Heart left ventricle (tissue), 16 donors: ENCODE data around the gene CBR1. TPM values are rescaled to one million over a fixed set of nuclear protein-coding genes. Genes with fewer than 3 reads are reported as not detected.

Experiments used
- ATAC-seq, 4 donors: fragments of 200-7000 bp; cut with Tn5 transposase; one replicate each; pipeline ENCODE4 v1.9.1; 2020 to 2022; ENCODE audit warnings: moderate library complexity in 4 of 4, mild to moderate bottlenecking in 3 of 4, moderate number of reproducible peaks in 1 of 4
- DNase-seq, 5 donors: peaks; one replicate each; pipeline ENCODE4 v3.0.0-alpha.2; 2020
- H3K27ac ChIP-seq, 12 donors: fragments of 200-600 bp; sonication (generic) in 4 of 12; one replicate each; pipeline versions ENCODE4 v1.5.0 to v1.8.0; 2016 to 2022; ENCODE audit warnings: mild to moderate bottlenecking in 2 of 12
- H3K27me3 ChIP-seq, 9 donors: fragments of 200-600 bp; sonication (generic) in 2 of 9; one replicate each; pipeline versions ENCODE4 v1.5.1 to v1.8.0; 2016 to 2022; ENCODE audit warnings: mild to moderate bottlenecking in 3 of 9
- H3K36me3 ChIP-seq, 9 donors: fragments of 200-600 bp; sonication (generic) in 2 of 9; one replicate each; pipeline versions ENCODE4 v1.5.0 to v1.8.0; 2018 to 2022; ENCODE audit warnings: mild to moderate bottlenecking in 2 of 9
- H3K4me1 ChIP-seq, 12 donors: fragments of 200-600 bp; sonication (generic) in 4 of 12; one replicate each; pipeline versions ENCODE4 v1.5.0 to v1.8.0; 2016 to 2022; ENCODE audit warnings: mild to moderate bottlenecking in 3 of 12
- H3K4me3 ChIP-seq, 12 donors: fragments of 200-600 bp; sonication (generic) in 4 of 12; one replicate each; pipeline versions ENCODE4 v1.5.0 to v1.8.0; 2017 to 2022; ENCODE audit warnings: mild to moderate bottlenecking in 9 of 12, moderate library complexity in 4 of 12
- H3K9me3 ChIP-seq, 12 donors: fragments of 200-600 bp; sonication (generic) in 4 of 12; one replicate each; pipeline versions ENCODE4 v1.5.0 to v1.8.0; 2016 to 2022; ENCODE audit warnings: mild to moderate bottlenecking in 1 of 12
- POLR2A ChIP-seq, 2 donors: fragments of 450-650 bp; IDR thresholded peaks; one replicate each; pipeline ENCODE4 v1.6.1; 2017; ENCODE audit warnings: antibody characterized with exemption in 2 of 2, mild to moderate bottlenecking in 2 of 2, moderate library complexity in 2 of 2
- WGBS, 4 donors: extraction: QIAGEN DNeasy Blood & Tissue Kit in 2 of 4; methylation state at CpG; one replicate each; pipeline versions ENCODE4 v1.1.5 to v1.1.7; 2013 to 2018; 5-methylcytosine and 5-hydroxymethylcytosine counted together
- intact Hi-C, 10 donors: fragments of 100-400 bp; cut with DNase I; formaldehyde crosslinking; loops; one replicate each; pipeline versions ENCODE4 v1.11.1 to v1.14.2; 2022
- polyA plus RNA-seq, 2 donors: library from polyadenylated mRNA; stranded (reverse); fragments of 200-250 nt; gene quantifications; one replicate each; pipeline ENCODE4 v1.2.3, GENCODE V29; 2013
- total RNA-seq, 9 donors: library from RNA; depleted of rRNA in 2 of 9; stranded (reverse); fragments of >200 nt in 2 of 9; fragmentation: NEBNext Ultra II Directional in 3 of 9; extraction: Animal tissue kit (Norgen Biotek cat#: 25700) in 3 of 9; gene quantifications; one replicate each; pipeline versions ENCODE4 v1.1.0 to v1.2.4, GENCODE V29; 2016 to 2023
- TF ChIP-seq, protein P1 (sequence below), 12 donors: fragments of 200-600 bp; sonication (generic) in 4 of 12; IDR thresholded peaks; one replicate each; pipeline versions ENCODE4 v1.5.0 to v1.8.0; 2018 to 2022; ENCODE audit warnings: antibody characterized with exemption in 12 of 12, mild to moderate bottlenecking in 5 of 12
- donor health status: ischemic (EF 13 %, LVEDD 7.1; RV severe dilation, severe dysfunction).
- donor health status: healthy with polysubstance abuse.
- donor health status: DM: no; HTN: yes; CAD: no.
- donor health status: DM: no; HTN: no; CAD: no.
- donor health status: ischemic (EF 25% LVEDD 6.9; RV normal size, moderate dysfunction).
- donor health status: ischemic (EF 25% LVEDD 5.7; RV mildly dilated, moderate dysfunction).
- donor health status: healthy.
- donor health status: DM: yes; HTN: yes; CAD: no.
- donor health status: ischemic (EF 35%, LVEDD 5.7; RV mildly dilated, moderate dysfunction).
- donor health status: nonischemic (EF 11% LVEDD 7.7; RV severe dilation, severe dysfunction).
- donor health status: DM: yes; HTN: yes; CAD: no.
- donor health status: PGD.
- donor health status: ischemic (EF 29% LVEDD 5.4; RV normal size, mild dysfunction).
- donor health status: nonischemic (EF 23%, LVEDD 6.1; RV moderate dilation, normal function).

Gene CBR1
- total and polyA plus RNA-seq, 11 donors = 11.0 to 69.2 (median 23.7) TPM

GRCh38 chr21:36079671-36080070, 9.8 kb downstream of the CBR1 start:
- Histone ChIP-seq H3K4me1 (peaks cover 0 to 32% (median 0%) of the 10 kb centered on the region in 12 donors), H3K36me3 (no peaks in the 10 kb centered on the region), H3K9me3 (peaks cover 0 to 4% (median 0%) of the 10 kb centered on the region in 12 donors), H3K27ac (peak overlapping the region in 1 of 12 donors; percentile 76), H3K4me3 (no peak overlapping the region), H3K27me3 (no peaks in the 10 kb centered on the region)
- DNase-seq (no peak), ATAC-seq (no peak)
- intact Hi-C loops = no loop called here
- WGBS, 4 donors = 82 to 92% (median 86%) methylated on average over 8 of the region's 8 CpGs
- TF ChIP-seq, protein P1, sequence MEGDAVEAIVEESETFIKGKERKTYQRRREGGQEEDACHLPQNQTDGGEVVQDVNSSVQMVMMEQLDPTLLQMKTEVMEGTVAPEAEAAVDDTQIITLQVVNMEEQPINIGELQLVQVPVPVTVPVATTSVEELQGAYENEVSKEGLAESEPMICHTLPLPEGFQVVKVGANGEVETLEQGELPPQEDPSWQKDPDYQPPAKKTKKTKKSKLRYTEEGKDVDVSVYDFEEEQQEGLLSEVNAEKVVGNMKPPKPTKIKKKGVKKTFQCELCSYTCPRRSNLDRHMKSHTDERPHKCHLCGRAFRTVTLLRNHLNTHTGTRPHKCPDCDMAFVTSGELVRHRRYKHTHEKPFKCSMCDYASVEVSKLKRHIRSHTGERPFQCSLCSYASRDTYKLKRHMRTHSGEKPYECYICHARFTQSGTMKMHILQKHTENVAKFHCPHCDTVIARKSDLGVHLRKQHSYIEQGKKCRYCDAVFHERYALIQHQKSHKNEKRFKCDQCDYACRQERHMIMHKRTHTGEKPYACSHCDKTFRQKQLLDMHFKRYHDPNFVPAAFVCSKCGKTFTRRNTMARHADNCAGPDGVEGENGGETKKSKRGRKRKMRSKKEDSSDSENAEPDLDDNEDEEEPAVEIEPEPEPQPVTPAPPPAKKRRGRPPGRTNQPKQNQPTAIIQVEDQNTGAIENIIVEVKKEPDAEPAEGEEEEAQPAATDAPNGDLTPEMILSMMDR (IDR thresholded peaks at IDR 0.05) = no peak
- TF ChIP-seq POLR2A (IDR thresholded peaks at IDR 0.05) = no peak

DNA sequence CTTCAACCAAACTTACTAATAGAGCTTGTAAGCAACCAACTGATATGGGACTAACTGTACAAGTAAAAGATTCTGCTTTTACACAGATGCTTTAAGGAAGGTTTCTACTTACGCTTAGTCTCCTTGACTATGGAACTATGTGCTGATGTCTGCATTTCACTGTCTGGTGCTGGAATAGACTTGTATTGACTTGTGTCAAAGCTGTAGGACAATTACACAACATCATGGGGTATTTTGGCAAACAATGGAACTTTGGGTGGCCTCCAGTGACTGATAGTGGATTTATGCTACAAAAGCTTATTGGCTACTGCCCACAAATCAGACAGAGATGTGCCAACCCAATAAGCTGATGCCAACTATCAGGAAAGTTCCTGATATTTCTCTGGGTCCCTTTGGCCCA, 10.6 kb downstream of the CBR1 start:
- no peak overlapping the region for H3K27ac ChIP-seq
- 95 to 100% (median 95%) methylated on average over 1 of the region's 1 CpG for WGBS, 4 donors
- intact Hi-C loops = no loop called here
- H3K9me3 ChIP-seq = peaks cover 0 to 4% (median 0%) of the 10 kb centered on the region in 12 donors
- no peak overlapping the region for H3K4me3 ChIP-seq
- H3K4me1 ChIP-seq = peaks cover 0 to 32% (median 0%) of the 10 kb centered on the region in 12 donors
- no peaks in the 10 kb centered on the region for H3K36me3 ChIP-seq
- H3K27me3 ChIP-seq = no peaks in the 10 kb centered on the region
- no peak for DNase-seq
- TF ChIP-seq, protein P1 (IDR thresholded peaks at IDR 0.05) = no peak
- TF ChIP-seq POLR2A (IDR thresholded peaks at IDR 0.05) = no peak
- ATAC-seq = no peak

DNA sequence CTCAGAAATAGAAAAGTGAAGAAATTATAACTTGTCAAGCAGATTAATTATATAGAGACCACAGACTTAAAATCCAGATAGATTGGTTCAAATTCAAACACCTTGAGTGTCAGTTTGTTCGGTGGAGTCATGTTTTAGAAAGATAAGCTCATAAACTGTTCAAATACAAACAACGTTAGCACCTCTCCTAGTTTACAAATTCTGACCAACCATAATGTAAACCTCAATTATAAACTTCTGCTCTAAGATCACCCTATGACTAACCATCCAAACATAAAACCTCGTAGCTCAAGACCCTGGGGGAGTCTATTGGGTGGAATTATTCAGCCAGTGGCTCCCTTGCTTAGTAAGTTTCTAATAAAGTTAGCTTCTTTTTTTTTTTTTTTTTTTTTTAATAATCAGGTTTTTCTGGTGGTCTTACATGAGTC, 12.4 kb downstream of the CBR1 start:
- no peak for DNase-seq
- H3K27ac ChIP-seq = no peak overlapping the region
- no peaks in the 10 kb centered on the region for H3K27me3 ChIP-seq
- WGBS, 4 donors = 89 to 92% (median 92%) methylated on average over 3 of the region's 3 CpGs
- no peaks in the 10 kb centered on the region for H3K36me3 ChIP-seq
- intact Hi-C loops = no loop called here
- H3K9me3 ChIP-seq = peaks cover 0 to 4% (median 0%) of the 10 kb centered on the region in 12 donors
- H3K4me1 ChIP-seq = peaks cover 0 to 22% (median 0%) of the 10 kb centered on the region in 12 donors
- TF ChIP-seq, protein P1 (IDR thresholded peaks at IDR 0.05) = no peak
- no peak for TF ChIP-seq POLR2A (IDR thresholded peaks at IDR 0.05)
- no peak for ATAC-seq
- H3K4me3 ChIP-seq = no peak overlapping the region

GRCh38 chr21:36087362-36088138, 17.7 kb downstream of the CBR1 start:
- ATAC-seq = peak; percentile 74 to 87 (median 80)
- Histone ChIP-seq H3K36me3 (no peaks in the 10 kb centered on the region), H3K4me1 (peaks cover 0 to 5% (median 0%) of the 10 kb centered on the region in 12 donors), H3K27me3 (no peaks in the 10 kb centered on the region), H3K9me3 (no peaks in the 10 kb centered on the region), H3K4me3 (no peak overlapping the region), H3K27ac (peak overlapping the region in 3 of 12 donors; percentile 10 to 26 (median 26))
- WGBS, 4 donors = 55 to 63% (median 60%) methylated on average over 6 of the region's 6 CpGs
- TF ChIP-seq, protein P1 (IDR thresholded peaks at IDR 0.05) = peak in 2 of 12 donors; percentile 12 to 21
- TF ChIP-seq POLR2A (IDR thresholded peaks at IDR 0.05) = no peak
- intact Hi-C loops = no loop called here
- DNase-seq = no peak
